GM21526 (cell line): ENCODE data around the gene IGFBP2.

Source experiments
- ATAC-seq: cut with Tn5 transposase; IDR thresholded peaks from one replicate; pipeline ENCODE4 v1.9.1; 2021; ENCODE audit warnings: moderate library complexity; ENCODE audit not compliant: unreplicated experiment, low FRiP score

Gene IGFBP2

GRCh38 chr2:216608525-216608924 lies 24.7 kb upstream of the IGFBP2 start:
- ATAC-seq = no peak

- ATAC-seq = no peak
Observed at GRCh38 chr2:216615298-216616082, 17.7 kb upstream of the IGFBP2 start.

GRCh38 chr2:216616083-216616678 lies 17.0 kb upstream of the IGFBP2 start:
- ATAC-seq = no peak

- no peak for ATAC-seq
Observed at GRCh38 chr2:216617159-216617815, 15.9 kb upstream of the IGFBP2 start.

- ATAC-seq = no peak
Observed at GRCh38 chr2:216618785-216619184, 14.4 kb upstream of the IGFBP2 start.

GRCh38 chr2:216619411-216620393 lies 13.5 kb upstream of the IGFBP2 start:
- no peak for ATAC-seq

GRCh38 chr2:216620786-216621185 lies 12.4 kb upstream of the IGFBP2 start:
- ATAC-seq = no peak

- no peak for ATAC-seq
Observed at GRCh38 chr2:216621292-216621691, 11.9 kb upstream of the IGFBP2 start.

- no peak for ATAC-seq
Observed at GRCh38 chr2:216622526-216622925, 10.7 kb upstream of the IGFBP2 start.

- ATAC-seq = no peak
Observed at GRCh38 chr2:216624251-216624650, 9.0 kb upstream of the IGFBP2 start.

GRCh38 chr2:216626168-216626874 lies 6.9 kb upstream of the IGFBP2 start:
- ATAC-seq = no peak

GRCh38 chr2:216626875-216627245 lies 6.4 kb upstream of the IGFBP2 start:
- no peak for ATAC-seq

- no peak for ATAC-seq
Observed at GRCh38 chr2:216629784-216630183, 3.4 kb upstream of the IGFBP2 start.

GRCh38 chr2:216632346-216632951 lies 771 bp upstream of the IGFBP2 start:
- ATAC-seq = no peak

GRCh38 chr2:216633616-216634369 lies 573 bp downstream of the IGFBP2 start:
- ATAC-seq = no peak

- ATAC-seq = no peak
Observed at GRCh38 chr2:216634370-216635148, 1.3 kb downstream of the IGFBP2 start.

- no peak for ATAC-seq
Observed at GRCh38 chr2:216635171-216635570, 2.0 kb downstream of the IGFBP2 start.
